CD14-positive monocyte (primary cell): ENCODE measurements around the gene EXOC8. TPM values are rescaled to one million over a fixed set of nuclear protein-coding genes. Genes with fewer than 3 reads are reported as not detected.
A peak's percentile ranks its signal among the peaks of the same experiment; 100 is the strongest.

Source experiments
- DNase-seq, 3 donors: peaks; one replicate each; pipeline ENCODE4 v3.0.0-alpha.2; 2011 to 2022
- H2AFZ ChIP-seq: 2 replicates; pipeline ENCODE4 v1.6.0; 2012; ENCODE audit warnings: mild to moderate bottlenecking, low read depth, low read length, inconsistent platforms; ENCODE audit not compliant: insufficient read depth, poor library complexity, severe bottlenecking
- H3K27ac ChIP-seq, 2 donors: 1 replicate in 1 of 2; 2 replicates in 1 of 2; pipeline ENCODE4 v1.5.1; 2012 to 2013; ENCODE audit warnings: low read length in 2 of 2, control low read depth in 1 of 2, inconsistent platforms in 1 of 2, low read depth in 1 of 2, mild to moderate bottlenecking in 1 of 2
- H3K27me3 ChIP-seq, 2 donors: one replicate each; pipeline versions ENCODE4 v1.6.0 to v1.6.1; 2011 to 2013; ENCODE audit warnings: low read length in 2 of 2; ENCODE audit not compliant: control insufficient read depth in 2 of 2, insufficient read depth in 2 of 2
- H3K36me3 ChIP-seq, 2 donors: replicated peaks in 1 of 2; 1 replicate in 1 of 2; 2 replicates in 1 of 2; pipeline versions ENCODE4 v1.5.1 to v1.6.1; 2012 to 2013; ENCODE audit warnings: low read length in 2 of 2, control low read depth in 1 of 2, inconsistent platforms in 1 of 2, mild to moderate bottlenecking in 1 of 2; ENCODE audit not compliant: insufficient read depth in 2 of 2, control insufficient read depth in 1 of 2
- H3K4me1 ChIP-seq, 2 donors: 1 replicate in 1 of 2; 2 replicates in 1 of 2; pipeline versions ENCODE4 v1.5.1 to v1.6.1; 2012 to 2013; ENCODE audit warnings: low read length in 2 of 2, control low read depth in 1 of 2, inconsistent platforms in 1 of 2, mild to moderate bottlenecking in 1 of 2, moderate library complexity in 1 of 2; ENCODE audit not compliant: insufficient read depth in 2 of 2, control insufficient read depth in 1 of 2
- H3K4me2 ChIP-seq: replicated peaks from 2 replicates; pipeline ENCODE3; 2012; ENCODE audit warnings: low read length, moderate library complexity, mild to moderate bottlenecking; ENCODE audit not compliant: poor library complexity, severe bottlenecking; ENCODE audit errors: extremely low read depth
- H3K4me3 ChIP-seq, 3 experiments: fragments of 200-600 bp in 1 of 3; sonication (generic) in 1 of 3; replicated peaks in 1 of 3; 1 replicate in 2 of 3; 2 replicates in 1 of 3; pipeline ENCODE4 v1.5.1; 2011 to 2013; ENCODE audit warnings: low read length in 3 of 3, mild to moderate bottlenecking in 3 of 3, control low read depth in 2 of 3, low read depth in 2 of 3, inconsistent platforms in 1 of 3, moderate library complexity in 1 of 3
- H3K79me2 ChIP-seq: 2 replicates; pipeline ENCODE4 v1.6.0; 2012; ENCODE audit warnings: mild to moderate bottlenecking, control low read depth, inconsistent platforms, low read length, moderate library complexity; ENCODE audit not compliant: insufficient read depth
- H3K9ac ChIP-seq: 2 replicates; pipeline ENCODE4 v1.6.0; 2017; ENCODE audit warnings: low read length, mild to moderate bottlenecking; ENCODE audit not compliant: insufficient read depth, poor library complexity, severe bottlenecking
- H3K9me3 ChIP-seq, 2 donors: replicated peaks in 1 of 2; 1 replicate in 1 of 2; 2 replicates in 1 of 2; pipeline versions ENCODE4 v1.5.1 to v1.6.1; 2012 to 2013; ENCODE audit warnings: low read length in 2 of 2, control low read depth in 1 of 2; ENCODE audit not compliant: control insufficient read depth in 1 of 2, insufficient read depth in 1 of 2
- H4K20me1 ChIP-seq: 2 replicates; pipeline ENCODE4 v1.6.0; 2012; ENCODE audit warnings: mild to moderate bottlenecking, low read length, control low read depth, moderate library complexity; ENCODE audit not compliant: insufficient read depth
- H3K27ac Mint-ChIP-seq, 7 donors: one replicate each; pipeline ENCODE4 v1.8.0; 2020; ENCODE audit warnings: mild to moderate bottlenecking in 7 of 7, mixed read lengths in 7 of 7, moderate library complexity in 6 of 7, inconsistent platforms in 2 of 7
- H3K27me3 Mint-ChIP-seq, 3 donors: one replicate each; pipeline ENCODE4 v1.8.0; 2021 to 2022; ENCODE audit warnings: low read depth in 3 of 3, mild to moderate bottlenecking in 3 of 3, mixed read lengths in 3 of 3, moderate library complexity in 3 of 3, inconsistent platforms in 1 of 3
- H3K36me3 Mint-ChIP-seq, 2 donors: one replicate each; pipeline ENCODE4 v1.8.0; 2020; ENCODE audit warnings: mixed read lengths in 2 of 2, inconsistent platforms in 1 of 2, mild to moderate bottlenecking in 1 of 2
- H3K4me1 Mint-ChIP-seq: one replicate; pipeline ENCODE4 v1.8.0; 2020; ENCODE audit warnings: mild to moderate bottlenecking, mixed read lengths
- H3K4me3 Mint-ChIP-seq, 2 donors: one replicate each; pipeline ENCODE4 v1.8.0; 2020; ENCODE audit warnings: mild to moderate bottlenecking in 2 of 2, mixed read lengths in 2 of 2, moderate library complexity in 1 of 2
- H3K9me3 Mint-ChIP-seq, 7 donors: one replicate each; pipeline ENCODE4 v1.8.0; 2020 to 2022; ENCODE audit warnings: mixed read lengths in 7 of 7, mild to moderate bottlenecking in 6 of 7, moderate library complexity in 6 of 7, inconsistent platforms in 2 of 7
- WGBS: methylation state at CpG from one replicate; pipeline ENCODE4 v1.1.5; 2013; ENCODE audit warnings: missing lambda C conversion rate; ENCODE audit not compliant: insufficient coverage; 5-methylcytosine and 5-hydroxymethylcytosine counted together
- intact Hi-C, 2 donors: fragments of 100-400 bp; cut with micrococcal nuclease; formaldehyde crosslinking; loops; one replicate each; pipeline versions ENCODE4 v1.15.0 to v1.15.1; 2023
- polyA plus RNA-seq, 3 donors: library from polyadenylated mRNA; depleted of rRNA in 1 of 3; unstranded in 2 of 3; stranded (reverse) in 1 of 3; fragments of 300-500 nt in 2 of 3; fragments of >200 nt in 1 of 3; fragmentation: Illumina TruSeq in 2 of 3; gene quantifications; 1 replicate in 2 of 3; 2 replicates in 1 of 3; pipeline ENCODE4 v1.2.3, GENCODE V29; 2012 to 2021
- TF ChIP-seq, protein P1 (sequence below): fragments of 200-600 bp; IDR thresholded peaks from one replicate; pipeline ENCODE4 v1.8.0; 2022; ENCODE audit warnings: antibody characterized with exemption, mild to moderate bottlenecking

The EXOC8 gene
- polyA plus RNA-seq, 3 donors: 2.8 to 7.8 (median 3.1) TPM

DNA sequence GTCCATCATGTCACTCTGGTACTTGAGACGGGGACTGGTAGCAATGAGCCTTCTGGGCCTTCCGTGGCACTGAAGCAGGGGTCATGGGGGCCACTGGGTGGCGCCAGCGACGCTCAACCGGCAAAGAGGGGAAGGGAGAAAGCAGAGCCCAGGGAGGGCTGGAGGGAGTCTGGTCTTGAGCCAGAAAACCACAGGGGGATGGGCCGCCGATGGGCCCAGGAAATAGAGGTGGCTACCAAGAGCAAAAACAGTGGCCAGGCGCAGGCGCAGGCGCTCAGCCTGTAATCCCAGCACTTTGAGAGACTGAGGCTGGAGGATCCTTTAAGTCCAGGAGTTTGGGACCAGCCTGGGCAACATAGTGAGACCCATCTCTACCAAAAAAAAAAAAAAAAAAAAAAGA lies 21.8 kb downstream of the EXOC8 start:
- TF ChIP-seq, protein P1, sequence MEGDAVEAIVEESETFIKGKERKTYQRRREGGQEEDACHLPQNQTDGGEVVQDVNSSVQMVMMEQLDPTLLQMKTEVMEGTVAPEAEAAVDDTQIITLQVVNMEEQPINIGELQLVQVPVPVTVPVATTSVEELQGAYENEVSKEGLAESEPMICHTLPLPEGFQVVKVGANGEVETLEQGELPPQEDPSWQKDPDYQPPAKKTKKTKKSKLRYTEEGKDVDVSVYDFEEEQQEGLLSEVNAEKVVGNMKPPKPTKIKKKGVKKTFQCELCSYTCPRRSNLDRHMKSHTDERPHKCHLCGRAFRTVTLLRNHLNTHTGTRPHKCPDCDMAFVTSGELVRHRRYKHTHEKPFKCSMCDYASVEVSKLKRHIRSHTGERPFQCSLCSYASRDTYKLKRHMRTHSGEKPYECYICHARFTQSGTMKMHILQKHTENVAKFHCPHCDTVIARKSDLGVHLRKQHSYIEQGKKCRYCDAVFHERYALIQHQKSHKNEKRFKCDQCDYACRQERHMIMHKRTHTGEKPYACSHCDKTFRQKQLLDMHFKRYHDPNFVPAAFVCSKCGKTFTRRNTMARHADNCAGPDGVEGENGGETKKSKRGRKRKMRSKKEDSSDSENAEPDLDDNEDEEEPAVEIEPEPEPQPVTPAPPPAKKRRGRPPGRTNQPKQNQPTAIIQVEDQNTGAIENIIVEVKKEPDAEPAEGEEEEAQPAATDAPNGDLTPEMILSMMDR: peak; percentile 70
- intact Hi-C loops: no loop called here
- Mint-ChIP-seq H3K9me3 (peaks cover 0 to 8% (median 3%) of the 10 kb centered on the region in 7 donors), H3K4me1 (peaks cover 4% of the 10 kb centered on the region), H3K4me3 (no peak overlapping the region), H3K27me3 (peaks cover 0 to 2% (median 1%) of the 10 kb centered on the region in 3 donors), H3K36me3 (no peaks in the 10 kb centered on the region), H3K27ac (no peak overlapping the region)
- Histone ChIP-seq H3K9ac (no peak overlapping the region), H3K4me1 (no peaks in the 10 kb centered on the region), H3K27me3 (no peaks in the 10 kb centered on the region), H3K27ac (no peak overlapping the region), H3K4me3 (no peak overlapping the region), H2AFZ (no peak overlapping the region), H3K4me2 (no peak overlapping the region), H3K36me3 (no peaks in the 10 kb centered on the region), H3K79me2 (no peaks in the 10 kb centered on the region), H4K20me1 (no peaks in the 10 kb centered on the region), H3K9me3 (peaks cover 0 to 7% of the 10 kb centered on the region in 2 donors)
- DNase-seq: peak; percentile 19 to 37 (median 19)
- WGBS: 40% methylated on average over 11 of the region's 11 CpGs

- no peak overlapping the region for H3K27ac ChIP-seq
- DNase-seq: no peak
- Mint-ChIP-seq H3K4me3 (no peak overlapping the region), H3K4me1 (peaks cover 4% of the 10 kb centered on the region), H3K9me3 (peaks cover 0 to 8% (median 3%) of the 10 kb centered on the region in 7 donors), H3K27me3 (peaks cover 0 to 2% (median 1%) of the 10 kb centered on the region in 3 donors), H3K36me3 (no peaks in the 10 kb centered on the region), H3K27ac (no peak overlapping the region)
- peaks cover 0 to 7% of the 10 kb centered on the region in 2 donors for H3K9me3 ChIP-seq
- no peak overlapping the region for H3K9ac ChIP-seq
- no peaks in the 10 kb centered on the region for H4K20me1 ChIP-seq
- no peak overlapping the region for H3K4me2 ChIP-seq
- TF ChIP-seq, protein P1: no peak
- no peaks in the 10 kb centered on the region for H3K79me2 ChIP-seq
- no peaks in the 10 kb centered on the region for H3K27me3 ChIP-seq
- H3K36me3 ChIP-seq: no peaks in the 10 kb centered on the region
- H3K4me1 ChIP-seq: no peaks in the 10 kb centered on the region
- intact Hi-C loops: no loop called here
- 89% methylated on average over 3 of the region's 4 CpGs for WGBS
- no peak overlapping the region for H2AFZ ChIP-seq
- no peak overlapping the region for H3K4me3 ChIP-seq
Measured at GRCh38 chr1:231313661-231314060, 24.0 kb downstream of the EXOC8 start.
